IPS DF 6.9 (cell line): ENCODE results near the gene NSFL1C.
A peak's percentile ranks its signal among the peaks of the same experiment; 100 is the strongest.

ENCODE experiments used
- DNase-seq: peaks from one replicate; pipeline ENCODE4 v3.0.0-alpha.2; 2013; ENCODE audit warnings: low read depth, low spot score
- H3K27ac ChIP-seq: one replicate; pipeline ENCODE4 v1.5.1; 2013; ENCODE audit warnings: low read length, control low read depth
- H3K27me3 ChIP-seq: 2 replicates; pipeline ENCODE4 v1.6.1; 2013; ENCODE audit warnings: mild to moderate bottlenecking, low read length; ENCODE audit not compliant: control insufficient read depth, insufficient read depth
- H3K36me3 ChIP-seq: 2 replicates; pipeline ENCODE4 v1.6.1; 2013; ENCODE audit warnings: low read length; ENCODE audit not compliant: control insufficient read depth, insufficient read depth
- H3K4me1 ChIP-seq: 2 replicates; pipeline ENCODE4 v1.6.1; 2013; ENCODE audit warnings: low read length; ENCODE audit not compliant: control insufficient read depth, insufficient read depth
- H3K4me3 ChIP-seq: 2 replicates; pipeline ENCODE4 v1.5.1; 2013; ENCODE audit warnings: mild to moderate bottlenecking, low read length
- H3K9me3 ChIP-seq: 2 replicates; pipeline ENCODE4 v1.6.1; 2013; ENCODE audit warnings: low read length, inconsistent platforms; ENCODE audit not compliant: control insufficient read depth, insufficient read depth
- WGBS: extraction: QIAGEN DNeasy Blood & Tissue Kit; methylation state at CpG from one replicate; pipeline ENCODE4 v1.1.7; 2013; ENCODE audit warnings: mixed read lengths, missing lambda C conversion rate; ENCODE audit not compliant: insufficient read length, insufficient coverage; 5-methylcytosine and 5-hydroxymethylcytosine counted together

Gene NSFL1C

DNA sequence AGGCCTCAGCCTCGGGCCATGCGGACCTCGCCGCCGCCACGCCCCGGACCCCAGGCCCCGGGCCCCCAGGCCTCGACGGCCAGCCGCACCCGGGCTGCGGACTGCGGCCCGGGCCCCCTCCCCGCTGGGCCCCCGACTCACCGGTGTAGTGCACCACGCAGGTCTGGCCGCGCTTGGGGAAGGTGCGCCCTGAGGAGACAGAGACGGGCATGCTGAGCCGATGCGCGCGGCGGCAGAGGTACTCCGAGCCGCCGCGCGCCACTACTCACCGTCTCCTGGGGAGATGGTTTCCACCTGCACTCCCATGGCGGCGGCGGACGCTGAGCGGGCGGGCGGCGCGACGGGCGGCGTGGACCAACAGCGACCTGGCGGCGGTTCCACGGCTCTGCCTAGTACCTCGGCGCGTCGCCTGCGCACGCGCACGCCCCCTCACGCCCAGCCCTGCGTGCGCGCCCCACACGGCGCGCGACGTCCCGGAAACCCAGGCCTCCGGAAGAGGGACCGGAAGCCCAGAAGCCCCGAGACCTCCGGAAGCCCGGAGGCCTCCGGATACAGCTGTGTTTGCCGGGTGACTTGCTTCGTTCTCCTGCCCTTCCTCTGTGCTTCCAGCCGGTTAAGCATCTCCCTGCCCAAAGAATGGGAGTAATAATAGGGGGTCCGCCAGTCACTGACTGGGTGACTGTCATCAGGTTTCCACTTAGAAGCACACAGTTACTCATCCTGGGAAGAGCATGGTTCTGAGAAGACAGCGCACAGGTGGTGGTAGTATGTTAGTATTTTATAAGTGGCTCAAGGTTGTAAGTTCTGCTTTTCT lies 73.7 kb downstream of the NSFL1C start, which contains the start of gene FKBP1A:
Gene FKBP1A (minus strand): TSS at position 362 of the 814 bp plus-strand sequence. CDS start 56 bp downstream, at position 306.
- peak within 1 kb of the TSS; percentile 81 for H3K4me3 ChIP-seq
- DNase-seq: peak; percentile 41

DNA sequence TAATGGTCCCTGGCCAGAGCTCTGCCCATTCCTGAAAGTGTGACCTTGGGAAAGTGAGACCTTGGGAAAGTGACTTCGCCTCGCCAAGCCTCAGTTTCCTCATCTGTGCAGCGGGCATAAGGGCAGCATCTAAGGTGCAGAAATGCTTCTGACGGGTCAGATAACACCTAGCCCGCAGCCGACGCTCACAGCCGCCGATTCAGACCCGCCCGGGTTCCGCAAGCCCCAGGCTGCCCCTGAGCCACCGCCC lies 74.3 kb downstream of the NSFL1C start:
- H3K27me3 ChIP-seq: no peaks in the 10 kb centered on the region
- H3K4me1 ChIP-seq: peaks cover 7% of the 10 kb centered on the region
- H3K4me3 ChIP-seq: peak overlapping the region; percentile 81; the same call in 1 of the 2 replicates
- H3K27ac ChIP-seq: no peak overlapping the region
- H3K36me3 ChIP-seq: no peaks in the 10 kb centered on the region
- DNase-seq: no peak
- H3K9me3 ChIP-seq: no peaks in the 10 kb centered on the region
- no CpG with 5 or more reads among the region's 13 CpGs for WGBS

More for the DNA sequence above, 73.7 kb downstream of the NSFL1C start, which contains the start of gene FKBP1A:
- H3K36me3 ChIP-seq: no peaks in the 10 kb centered on the region
- WGBS: no CpG with 5 or more reads among the region's 79 CpGs
- H3K27ac ChIP-seq: no peak within 1 kb of the TSS
- H3K27me3 ChIP-seq: no peaks in the 10 kb centered on the region
- H3K9me3 ChIP-seq: no peaks in the 10 kb centered on the region
- peaks cover 7% of the 10 kb centered on the region for H3K4me1 ChIP-seq
